ENCODE results near the gene KIAA0825.

GRCh38 chr5:94422812-94423211, 195.6 kb downstream of the KIAA0825 start:
- TF ChIP-seq GATA2 (IDR thresholded peaks at IDR 0.05; ENCODE audit: low read depth, low read length) (no peak), GATA3 (IDR thresholded peaks at IDR 0.05; ENCODE audit: low read depth, low read length) (no peak)
